ENCODE results near the gene LOC128125822.
"Not testable (repeated sequence)": the region's sequence is repeated elsewhere in the genome, so short reads cannot be mapped to it uniquely, and the experiment has no call there.

LOC128125822 gene

GRCh38 chr6:63572044-63572746, at the start of gene LOC128125822, which contains the start of gene PTP4A1:
Gene LOC128125822, plus strand, starts transcription at chr6:63572480.
Gene PTP4A1, plus strand, starts transcription at chr6:63572480. Its CDS starts 4,401 bp downstream, at chr6:63576881.
- peak; percentile 94 to 95 (median 95) for DNase-seq

DNA sequence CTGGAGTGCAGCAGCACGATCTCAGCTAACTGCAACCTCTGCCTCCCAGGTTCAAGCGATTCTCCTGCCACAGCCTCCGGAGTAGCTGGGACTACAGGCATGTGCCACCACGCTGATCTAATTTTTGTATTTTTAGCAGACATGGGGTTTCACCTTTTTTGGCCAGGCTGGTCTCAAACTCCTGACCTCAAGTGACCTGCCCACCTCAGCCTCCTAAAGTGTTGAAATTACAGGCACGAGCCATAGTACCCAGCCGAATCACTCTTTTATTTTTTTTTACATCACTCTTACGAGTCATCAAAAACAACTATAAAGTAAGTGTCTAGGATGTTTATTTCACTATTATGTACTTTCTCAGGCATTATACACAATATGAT, 49.4 kb upstream of the LOC128125822 start:
- not testable (repeated sequence) for DNase-seq

DNA sequence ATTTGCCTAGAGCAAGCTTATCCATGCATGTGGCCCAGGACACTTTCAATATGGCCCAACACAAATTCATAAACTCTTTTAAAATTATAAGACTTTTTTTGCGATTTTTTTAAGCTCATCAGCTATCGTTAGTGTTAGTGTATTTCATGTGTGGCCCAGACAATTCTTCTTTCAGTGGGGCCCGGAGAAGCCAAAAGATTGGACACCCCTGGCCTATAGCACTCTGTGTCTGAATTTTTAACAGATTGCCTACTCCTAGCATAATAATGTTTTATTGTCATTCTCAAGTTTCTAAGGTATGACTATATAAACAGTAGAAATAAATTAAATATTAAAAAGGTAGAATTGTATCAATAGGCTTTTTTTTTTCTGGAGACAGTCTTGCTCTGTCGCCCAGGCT, 48.6 kb upstream of the LOC128125822 start:
- DNase-seq: no peak

DNA sequence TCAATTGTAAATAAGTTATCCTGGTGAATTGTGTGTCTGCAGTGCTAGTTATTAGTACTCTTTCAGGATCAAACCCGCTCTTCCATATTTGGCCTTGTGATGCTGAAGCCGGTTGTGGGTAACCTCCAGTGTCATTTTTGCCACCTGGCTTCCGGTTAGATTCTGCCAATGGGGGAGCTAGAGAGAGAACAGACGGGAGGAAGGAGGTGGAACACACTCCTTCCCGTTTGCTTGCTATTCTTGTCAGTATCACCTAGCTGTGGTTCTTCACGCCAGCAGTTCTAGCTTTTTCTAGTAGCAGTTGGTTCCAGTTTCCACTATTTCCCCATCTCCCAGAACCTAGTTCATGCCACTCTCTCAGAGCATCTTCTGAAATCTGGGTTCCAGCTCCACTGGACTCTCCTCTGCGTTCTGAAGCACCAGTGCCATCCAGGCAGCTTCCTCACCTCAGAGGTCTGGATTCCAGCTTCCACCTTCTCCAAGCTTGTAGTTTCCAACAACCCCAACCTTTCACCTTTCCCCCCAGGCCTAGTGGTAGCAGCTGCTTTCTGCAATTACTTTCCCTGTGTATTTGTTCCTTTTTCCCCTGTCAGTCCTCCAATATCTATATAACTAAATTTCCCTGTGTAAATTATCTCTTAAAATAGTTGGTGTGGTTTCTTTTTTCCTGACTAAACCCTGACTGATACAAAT, 46.9 kb upstream of the LOC128125822 start:
- DNase-seq: no peak

- no peak for DNase-seq
Observed at GRCh38 chr6:63526931-63527330, 45.3 kb upstream of the LOC128125822 start.

GRCh38 chr6:63527658-63528514, 44.4 kb upstream of the LOC128125822 start:
- DNase-seq: no peak

GRCh38 chr6:63529498-63529897, 42.8 kb upstream of the LOC128125822 start:
- no peak for DNase-seq

DNA sequence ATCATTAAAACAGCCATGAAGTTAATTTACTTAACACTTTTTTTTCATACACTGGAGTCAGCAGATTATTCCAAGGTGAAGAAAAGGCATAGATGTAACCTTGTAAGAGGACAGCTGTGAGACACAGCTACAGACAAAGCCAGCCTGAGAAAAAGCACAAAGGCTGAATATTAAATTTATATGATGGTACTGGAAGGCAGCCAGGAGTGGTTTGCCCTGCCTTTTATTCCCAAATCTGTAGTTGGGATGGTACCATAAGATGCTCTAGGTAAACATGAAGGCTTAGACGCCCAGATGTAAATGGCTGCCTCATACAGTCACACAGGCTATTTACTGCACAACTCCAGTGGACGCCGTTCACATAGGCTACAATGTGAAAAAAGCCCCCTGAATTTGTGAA, 42.1 kb upstream of the LOC128125822 start:
- no peak for DNase-seq

DNA sequence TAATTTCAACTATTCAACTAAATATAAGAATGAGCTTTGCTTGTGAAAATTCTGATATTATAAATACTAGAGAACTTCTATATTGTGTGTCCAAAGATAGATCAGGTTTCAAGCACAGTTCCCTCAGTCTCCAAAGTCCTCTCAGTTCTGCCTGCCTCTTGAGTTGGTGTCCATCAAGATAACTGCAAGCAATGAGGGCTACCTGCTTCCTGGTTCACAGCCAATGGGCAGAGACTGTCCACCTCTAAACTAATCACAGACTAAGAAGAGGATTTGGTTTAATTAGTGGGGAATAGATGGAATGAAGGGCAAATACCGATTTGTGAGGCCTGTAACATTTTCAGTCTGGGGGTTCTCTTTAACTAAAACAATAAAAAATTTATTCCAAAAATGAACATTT, 41.3 kb upstream of the LOC128125822 start:
- DNase-seq: no peak

GRCh38 chr6:63533026-63533425, 39.3 kb upstream of the LOC128125822 start:
- no peak for DNase-seq

GRCh38 chr6:63533952-63534351, 38.3 kb upstream of the LOC128125822 start:
- no peak for DNase-seq

DNA sequence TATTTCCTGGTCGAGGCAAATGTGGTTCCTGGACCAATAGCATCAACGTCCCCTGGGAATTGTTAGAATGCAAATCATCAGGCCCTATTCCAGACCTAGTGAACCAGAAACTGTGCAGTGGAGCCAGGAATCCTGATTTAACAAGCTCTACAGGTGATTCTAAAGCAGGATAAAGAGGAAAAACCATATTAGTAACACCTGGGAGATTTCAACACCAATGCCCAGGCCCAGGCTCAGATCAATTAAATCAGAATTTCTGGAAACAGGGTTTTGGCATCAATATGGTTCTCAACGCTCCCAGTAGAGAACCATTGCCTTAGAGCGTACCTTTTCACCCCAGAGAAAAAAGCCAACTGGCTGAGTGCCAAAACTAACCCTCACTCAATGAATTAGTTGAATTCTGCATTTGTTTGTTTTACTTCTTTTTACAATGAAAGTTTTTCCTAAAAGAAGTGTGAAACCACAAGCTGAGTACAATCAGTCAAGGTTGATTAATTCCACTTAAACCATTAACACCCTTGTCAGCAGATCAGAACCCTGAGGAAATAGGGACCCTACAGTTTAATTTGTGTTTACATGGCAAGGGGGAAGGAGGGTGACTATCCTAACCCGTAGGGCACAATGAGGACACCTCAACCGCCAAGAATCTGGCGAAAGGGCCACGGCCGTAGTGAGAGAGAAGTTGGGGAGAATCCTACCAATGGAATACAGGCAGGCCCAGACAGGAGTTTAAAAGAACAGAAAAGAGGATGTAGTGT, 34.9 kb upstream of the LOC128125822 start:
- DNase-seq: no peak

DNA sequence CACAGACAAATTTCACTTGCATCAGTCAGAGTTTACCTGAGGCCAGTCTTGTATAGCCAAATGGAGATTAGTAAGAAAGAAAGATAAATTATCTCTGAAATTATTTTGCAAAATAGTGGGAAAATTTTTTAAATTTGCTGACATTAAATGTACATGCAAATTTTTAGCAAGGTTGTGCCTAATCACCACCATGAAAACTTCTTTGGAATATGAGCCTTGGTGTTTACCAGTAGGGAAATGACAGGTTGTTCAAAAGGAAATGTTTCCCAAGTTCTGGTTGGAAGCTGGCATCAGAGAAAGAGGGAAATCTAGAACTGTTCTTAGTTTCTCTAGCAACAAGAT, 34.4 kb upstream of the LOC128125822 start:
- DNase-seq: no peak

GRCh38 chr6:63538550-63538949, 33.7 kb upstream of the LOC128125822 start:
- DNase-seq: no peak

- no peak for DNase-seq
Observed at GRCh38 chr6:63543001-63543400, 29.3 kb upstream of the LOC128125822 start.

DNA sequence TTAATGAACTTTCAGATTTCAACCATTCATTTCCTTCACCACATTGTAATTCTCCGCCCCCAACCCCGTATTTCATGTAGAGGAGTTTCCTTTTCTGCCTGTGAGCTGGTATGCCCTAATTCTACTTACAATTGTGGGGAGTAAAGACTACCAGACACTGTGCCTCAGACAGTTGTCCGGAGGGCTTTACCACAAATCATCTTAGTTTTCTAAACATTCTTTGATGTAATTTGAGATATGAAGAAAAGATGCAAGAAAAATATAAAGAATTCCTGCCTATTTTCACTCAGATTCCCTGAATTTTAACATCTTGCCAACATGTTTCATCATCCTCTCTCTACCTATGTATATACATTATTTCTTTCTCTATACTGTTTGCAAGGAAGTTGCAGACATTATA, 28.3 kb upstream of the LOC128125822 start:
- no peak for DNase-seq

- no peak for DNase-seq
Observed at GRCh38 chr6:63546236-63546635, 26.0 kb upstream of the LOC128125822 start.

DNA sequence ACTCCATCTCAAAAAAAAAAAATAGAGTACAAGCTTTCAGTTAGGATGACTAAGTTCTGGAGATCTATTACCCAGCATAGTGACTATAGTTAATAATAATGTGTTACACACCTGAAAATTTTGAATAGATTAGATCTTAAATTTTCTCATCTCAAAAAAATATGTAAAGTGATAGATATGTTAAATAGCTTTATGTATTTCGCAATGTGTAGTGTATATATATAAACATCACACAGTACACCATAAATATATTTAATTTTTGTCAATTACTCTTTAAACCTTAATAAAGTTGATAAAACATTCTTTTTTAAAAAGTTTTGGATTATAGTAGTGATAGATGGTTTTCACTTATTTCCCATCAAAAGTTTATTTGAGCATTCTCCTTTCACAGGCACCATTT, 25.6 kb upstream of the LOC128125822 start:
- no peak for DNase-seq

DNA sequence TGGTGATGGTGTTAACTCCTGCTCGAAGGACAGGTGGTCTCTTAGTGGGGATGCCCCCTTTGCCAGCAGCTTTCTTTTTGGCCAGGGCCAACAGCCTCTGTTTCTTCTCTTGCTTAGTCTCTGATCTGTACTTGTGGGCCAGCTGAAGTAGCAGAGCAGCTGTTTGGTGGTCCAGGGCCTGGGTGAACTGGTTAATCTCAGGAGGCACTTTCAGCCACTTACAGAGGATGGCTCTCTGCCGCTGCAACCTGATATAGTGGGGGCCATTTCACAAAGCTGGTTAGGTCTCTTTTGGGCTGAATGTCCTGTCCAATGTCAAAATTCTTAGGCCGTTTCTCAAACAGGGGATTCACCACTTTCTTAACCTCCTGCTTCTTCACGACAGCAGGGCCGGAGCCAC, 23.2 kb upstream of the LOC128125822 start:
- DNase-seq: no peak

- DNase-seq: no peak
Observed at GRCh38 chr6:63553208-63553607, 19.1 kb upstream of the LOC128125822 start.

GRCh38 chr6:63553900-63554299, 18.4 kb upstream of the LOC128125822 start:
- DNase-seq: no peak

GRCh38 chr6:63554782-63555181, 17.5 kb upstream of the LOC128125822 start:
- DNase-seq: no peak

GRCh38 chr6:63556369-63556768, 15.9 kb upstream of the LOC128125822 start:
- DNase-seq: no peak
